Activated CD8-positive, alpha-beta memory T cell treated with anti-CD3 and anti-CD28 coated beads, Interleukin-2, amount 50 U/mL, for 1 hour (primary cell): ENCODE measurements around the gene SQOR.
"Not testable (repeated sequence)": the region's sequence is repeated elsewhere in the genome, so short reads cannot be mapped to it uniquely, and the experiment has no call there.

Source experiments
- DNase-seq: peaks from one replicate; pipeline ENCODE4 v3.0.0-alpha.2; 2020; ENCODE audit errors: extremely low read depth

The SQOR gene

GRCh38 chr15:45631776-45632175 lies 3.1 kb upstream of the SQOR start:
- no peak for DNase-seq

- no peak for DNase-seq
These were observed 386 bp downstream of the SQOR start for GRCh38 chr15:45635191-45635638.

GRCh38 chr15:45635763-45636292 lies 999 bp downstream of the SQOR start:
- DNase-seq = no peak

- DNase-seq = no peak
These were observed 2.3 kb downstream of the SQOR start for GRCh38 chr15:45637141-45637540.

GRCh38 chr15:45637552-45638033 lies 2.8 kb downstream of the SQOR start:
- no peak for DNase-seq

DNA sequence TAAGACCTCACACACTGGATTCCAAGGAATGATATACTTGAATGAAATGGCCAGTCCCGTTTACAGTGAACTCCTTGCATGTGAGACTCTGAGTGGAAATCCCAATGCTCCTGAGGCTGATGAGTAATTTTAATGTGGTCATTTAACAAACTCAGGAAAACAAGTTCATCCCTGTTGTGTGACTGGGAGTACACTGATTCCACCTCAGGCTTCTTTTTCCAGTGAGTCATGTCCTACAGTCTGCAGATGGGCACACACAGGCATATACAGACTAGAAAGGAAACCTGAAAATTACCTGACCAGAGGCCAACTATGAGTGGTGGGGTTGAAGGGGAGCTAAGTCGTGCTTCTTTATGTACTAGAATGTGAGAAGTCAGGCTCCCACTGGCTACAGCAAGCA lies 5.8 kb downstream of the SQOR start:
- no peak for DNase-seq

DNA sequence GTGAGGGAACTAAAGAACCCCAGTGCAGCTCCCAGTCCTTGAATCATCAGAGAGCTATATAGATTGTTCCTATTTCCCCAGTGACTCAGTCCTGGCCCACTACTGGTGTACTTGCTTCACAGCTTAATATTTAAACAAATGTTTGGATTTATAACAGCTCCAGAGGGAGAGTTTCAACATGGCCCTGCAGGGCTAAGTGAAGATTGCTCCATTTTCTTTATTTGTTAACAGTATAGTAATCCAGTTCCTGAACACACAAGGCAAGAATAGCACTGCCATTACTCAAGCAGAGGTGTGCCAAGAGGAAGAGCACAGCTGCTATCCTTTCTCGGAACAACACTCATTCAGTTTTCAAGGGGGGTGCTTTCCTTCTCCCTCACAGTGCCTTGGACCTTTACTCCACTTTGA lies 6.5 kb downstream of the SQOR start:
- no peak for DNase-seq

- no peak for DNase-seq
These were observed 7.4 kb downstream of the SQOR start for GRCh38 chr15:45641999-45642932.

- no peak for DNase-seq
These were observed 9.6 kb downstream of the SQOR start for GRCh38 chr15:45644437-45644836.

DNA sequence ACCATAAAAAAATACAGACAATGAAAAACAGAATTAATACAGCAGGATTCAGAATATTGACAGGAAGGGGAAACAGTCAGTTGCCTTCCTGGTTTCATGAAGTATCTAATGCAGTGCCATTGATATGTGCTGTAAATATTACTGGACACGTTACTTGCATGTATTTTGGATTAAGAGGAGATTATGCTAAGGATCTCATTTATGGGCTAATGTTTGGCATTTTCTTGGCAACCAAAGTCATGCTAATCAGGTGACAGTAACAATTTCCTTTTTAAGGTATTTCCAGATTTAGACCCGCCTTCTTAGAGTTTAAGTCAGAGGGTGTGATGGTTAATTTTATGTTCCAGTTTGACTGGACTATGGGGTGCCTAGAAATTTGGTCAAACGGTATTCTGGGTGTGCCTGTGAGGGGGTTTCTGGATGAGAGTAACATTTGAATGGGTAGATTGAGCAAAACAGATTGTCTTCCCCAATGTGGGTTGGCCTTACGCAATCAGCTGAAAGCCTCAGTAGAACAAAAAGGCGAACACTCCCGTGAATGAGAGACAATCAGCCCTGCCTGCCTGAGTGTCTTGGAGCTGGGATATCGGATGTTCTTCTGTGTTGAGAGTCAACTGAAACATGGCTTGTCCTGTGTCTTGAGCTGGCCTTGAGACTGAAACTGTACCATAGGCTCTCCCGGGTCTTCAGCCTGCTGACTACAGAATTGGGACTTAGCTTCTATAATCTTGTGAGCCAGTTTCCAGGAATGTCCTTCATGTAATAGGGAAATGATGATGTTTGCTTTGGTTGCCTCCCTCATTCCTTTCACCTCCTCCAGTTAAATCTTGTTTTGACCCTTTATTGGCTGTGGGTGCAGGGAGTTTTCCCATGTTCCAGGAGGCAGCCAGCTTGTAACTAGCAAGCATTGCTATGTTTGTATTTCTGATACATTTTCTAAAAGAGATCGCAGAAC lies 10.5 kb downstream of the SQOR start:
- DNase-seq = no peak

GRCh38 chr15:45646220-45646619 lies 11.4 kb downstream of the SQOR start:
- no peak for DNase-seq

DNA sequence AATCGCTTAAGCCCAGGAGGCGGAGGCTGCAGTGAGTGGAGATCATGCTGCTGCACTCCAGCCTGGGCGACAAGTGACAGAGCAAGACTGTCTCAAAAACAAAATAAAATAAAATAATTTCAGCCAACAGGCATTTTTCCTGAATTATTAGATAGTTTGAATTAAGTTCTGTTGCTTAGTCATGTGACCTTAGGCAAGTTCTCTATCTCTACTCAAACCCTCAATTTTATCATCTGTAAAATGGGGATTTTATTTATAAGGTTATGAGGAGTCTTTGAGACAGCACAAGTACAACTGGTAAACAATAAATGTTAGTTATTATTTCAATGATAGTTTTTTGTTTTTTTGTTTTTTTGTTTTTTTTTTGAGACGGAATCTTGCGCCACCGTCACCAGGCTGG lies 13.0 kb downstream of the SQOR start:
- DNase-seq = no peak

DNA sequence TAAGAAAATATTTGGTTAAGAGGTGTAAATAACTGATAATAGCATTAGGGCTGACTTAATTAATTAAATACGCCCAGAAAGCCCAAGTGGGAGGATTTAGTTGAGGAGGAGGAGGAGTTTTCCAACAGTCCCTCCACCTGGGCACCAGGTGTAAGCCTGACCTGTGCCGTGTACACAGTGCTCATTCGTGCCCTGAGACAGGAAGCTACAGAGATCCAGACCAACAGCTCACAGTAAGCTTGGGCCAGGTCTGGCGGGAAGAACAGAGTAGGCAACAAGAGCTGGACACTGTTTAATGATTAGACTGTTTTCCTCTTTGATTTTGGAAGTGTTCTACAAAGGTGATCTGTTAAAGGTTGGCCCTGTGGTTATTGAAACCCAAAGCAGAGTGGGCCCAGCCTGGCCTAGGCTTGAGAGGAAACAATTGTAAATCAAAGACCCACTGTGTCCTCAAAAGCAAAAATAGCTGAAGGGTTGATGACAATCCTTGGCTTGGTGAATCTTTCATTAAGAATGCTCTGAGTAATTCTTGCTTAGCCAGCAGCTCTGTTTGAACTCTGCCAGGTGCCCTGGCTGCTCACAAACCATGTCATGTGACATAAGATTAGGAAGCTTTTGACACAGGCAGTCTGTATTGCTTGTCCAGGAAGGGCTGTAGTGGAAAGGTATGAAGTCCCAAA lies 13.8 kb downstream of the SQOR start:
- no peak for DNase-seq

DNA sequence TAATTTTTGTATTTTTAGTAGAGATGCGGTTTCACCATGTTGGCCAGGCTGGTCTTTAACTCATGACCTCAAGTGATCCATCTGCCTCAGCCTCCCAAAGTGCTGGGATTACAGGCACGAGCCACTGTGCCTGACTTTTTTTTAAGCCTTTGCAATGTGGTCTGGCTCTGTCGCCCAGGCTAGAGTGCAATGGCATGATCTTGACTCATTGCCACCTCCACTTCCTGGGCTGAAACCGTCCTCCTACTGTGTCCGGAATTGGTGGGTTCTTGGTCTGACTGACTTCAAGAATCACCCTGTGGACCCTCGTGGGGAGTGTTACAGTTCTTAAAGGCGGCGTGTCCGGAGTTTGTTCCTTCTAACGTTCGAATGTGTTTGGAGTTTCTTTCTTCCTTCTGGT lies 15.2 kb downstream of the SQOR start:
- DNase-seq = not testable (repeated sequence)

DNA sequence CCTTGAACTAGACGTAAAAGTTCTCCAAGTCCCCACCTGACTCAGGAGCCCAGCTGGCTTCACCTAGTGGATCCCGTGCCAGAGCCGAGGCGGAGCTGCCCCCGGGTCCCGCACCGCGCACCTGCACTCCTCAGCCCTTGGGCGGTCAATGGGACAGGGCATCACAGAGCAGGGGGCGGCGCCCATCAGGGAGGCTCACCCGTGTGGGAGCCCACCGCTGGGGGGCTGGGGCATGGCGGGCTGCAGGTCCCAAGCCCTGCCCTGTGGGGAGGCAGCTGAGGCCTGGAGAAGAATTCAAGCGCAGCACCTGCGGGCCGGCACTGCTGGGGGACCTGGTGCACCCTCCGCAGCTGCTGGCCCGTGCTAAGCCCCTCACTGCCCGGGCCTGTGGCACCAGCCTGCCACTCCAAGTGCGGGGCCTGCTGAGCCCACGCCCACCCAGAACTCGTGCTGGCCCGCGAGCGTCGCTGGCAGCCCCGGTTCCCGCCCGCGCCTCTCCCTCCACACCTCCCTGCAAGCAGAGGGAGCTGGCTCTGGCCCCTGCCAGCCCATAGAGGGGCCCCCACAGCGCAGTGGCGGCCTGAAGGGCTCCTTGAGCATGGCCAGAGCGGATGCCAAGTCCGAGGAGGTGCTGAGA lies 16.2 kb downstream of the SQOR start:
- no peak for DNase-seq

DNA sequence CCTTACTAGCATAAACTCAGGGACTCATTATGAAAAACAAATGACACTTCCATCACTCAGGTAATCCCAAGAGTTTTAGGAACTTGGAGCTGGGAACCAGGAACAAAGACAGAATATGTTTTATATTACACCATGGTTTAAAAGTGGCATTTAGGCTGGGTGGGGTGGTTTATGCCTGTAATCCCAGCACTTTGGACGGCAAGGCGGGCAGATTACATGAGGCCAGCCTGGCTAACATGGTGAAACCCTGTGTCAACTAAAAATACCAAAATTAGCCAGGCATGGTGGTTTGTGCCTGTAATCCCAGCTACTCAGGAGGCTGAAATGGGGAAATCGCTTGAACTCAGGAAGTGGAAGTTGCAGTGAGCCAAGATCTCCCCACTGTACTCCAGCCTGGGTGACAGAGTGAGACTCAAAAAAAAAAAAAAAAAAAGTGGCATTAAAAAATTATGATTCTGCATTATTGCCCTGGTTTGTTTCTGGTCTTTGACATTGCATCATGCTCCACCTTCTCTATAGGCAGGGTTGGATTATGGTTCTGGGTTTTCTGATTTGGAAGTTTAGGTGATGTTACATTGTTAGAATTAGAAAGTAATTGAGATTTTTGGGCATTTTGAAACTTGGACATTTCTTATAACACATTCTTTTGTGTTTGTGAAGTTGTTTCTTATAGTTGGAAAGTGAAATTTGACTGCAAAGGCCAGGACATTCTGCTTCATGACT lies 19.0 kb downstream of the SQOR start:
- no peak for DNase-seq

DNA sequence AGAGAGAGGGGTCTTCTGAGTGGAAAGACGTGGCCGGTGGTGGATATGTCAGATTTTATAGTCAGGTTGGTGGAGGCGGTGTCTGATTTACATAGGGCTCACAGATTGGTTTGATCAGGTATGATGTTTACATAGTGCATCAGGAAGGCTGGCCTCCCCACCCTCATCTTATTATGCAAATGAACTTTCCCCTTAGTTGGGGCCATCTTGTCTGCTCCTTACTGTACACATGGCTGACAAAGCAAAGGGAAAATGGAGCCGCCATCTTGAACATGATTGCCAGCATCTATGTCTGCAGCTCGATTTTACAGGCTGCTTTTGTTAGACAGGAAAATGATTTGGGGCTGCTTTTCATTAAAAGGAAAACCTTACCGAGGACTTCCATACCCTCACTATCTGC lies 19.9 kb downstream of the SQOR start:
- DNase-seq = no peak

DNA sequence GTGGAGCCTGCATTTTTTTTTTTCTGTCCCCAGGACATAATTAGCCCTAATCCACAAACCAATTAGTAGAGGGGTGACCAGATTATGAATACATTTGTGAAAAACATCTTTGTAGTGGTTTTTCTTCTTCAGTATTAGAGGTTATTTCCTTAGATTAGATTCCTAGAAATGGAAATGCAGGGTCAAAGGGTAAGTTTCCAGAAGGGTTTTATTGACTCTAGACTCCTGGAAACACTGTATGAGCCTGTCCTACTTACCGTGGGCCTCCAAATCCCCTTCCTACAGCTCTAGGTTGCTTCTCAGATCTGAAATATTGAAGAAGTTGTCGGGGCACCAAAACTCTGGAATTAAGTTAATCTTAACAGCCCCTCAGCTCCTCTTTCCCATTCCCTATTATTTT lies 22.4 kb downstream of the SQOR start:
- no peak for DNase-seq

DNA sequence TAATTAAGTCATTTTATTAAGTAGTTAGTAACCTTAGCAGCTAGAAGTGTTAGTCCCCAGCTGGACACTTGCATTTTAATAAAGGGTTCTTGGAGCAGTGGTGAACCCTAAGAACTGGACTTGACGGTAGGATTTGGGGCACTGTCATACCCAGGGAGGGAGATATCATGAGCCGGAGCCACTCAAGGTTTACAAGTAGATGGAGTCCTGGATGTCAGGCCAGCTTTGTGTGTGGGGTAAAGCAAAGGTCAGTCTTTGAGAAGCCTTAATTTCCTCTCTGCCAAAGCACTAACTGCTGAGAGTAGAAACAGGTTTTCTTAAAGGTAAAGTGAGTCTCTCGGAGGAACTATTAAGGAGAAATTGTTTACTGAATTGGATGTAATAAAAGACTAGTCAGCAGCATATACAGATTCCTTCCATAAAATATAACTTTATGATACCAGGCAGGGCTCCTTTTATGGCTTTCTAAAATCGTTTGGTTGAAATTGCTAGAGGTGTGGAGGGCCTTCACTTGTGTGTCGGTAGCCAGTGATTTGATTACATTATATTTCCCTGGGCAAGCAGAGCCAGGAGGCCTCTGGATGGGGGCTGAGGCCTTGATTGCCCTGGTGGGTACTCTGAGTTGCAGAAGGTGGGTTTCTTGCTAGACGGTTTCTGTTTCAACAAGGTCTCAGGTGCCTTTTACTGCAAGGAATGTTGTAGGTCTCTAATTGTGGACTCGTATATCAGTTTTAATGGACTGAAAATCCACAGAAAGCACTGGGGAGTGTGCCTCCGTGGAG lies 23.1 kb downstream of the SQOR start:
- DNase-seq = no peak
